Mesothelial cell of epicardium (in vitro differentiated cells): ENCODE data around the gene TBL1Y. TPM values are rescaled to one million over a fixed set of nuclear protein-coding genes. Genes with fewer than 3 reads are reported as not detected.

ENCODE experiments used
- DNase-seq, 2 experiments: peaks; one replicate each; pipeline ENCODE4 v3.0.0; 2021; ENCODE audit warnings: low spot score in 2 of 2; ENCODE audit not compliant: unreplicated experiment in 2 of 2
- H3K27ac Mint-ChIP-seq: 2 replicates; pipeline ENCODE4 v1.8.0; 2021; ENCODE audit warnings: mixed read lengths
- H3K27me3 Mint-ChIP-seq: 2 replicates; pipeline ENCODE4 v1.8.0; 2021; ENCODE audit warnings: low read depth, mixed read lengths
- H3K36me3 Mint-ChIP-seq: 2 replicates; pipeline ENCODE4 v1.8.0; 2021; ENCODE audit warnings: mixed read lengths
- H3K4me1 Mint-ChIP-seq: 2 replicates; pipeline ENCODE4 v1.8.0; 2021; ENCODE audit warnings: mixed read lengths
- H3K4me3 Mint-ChIP-seq: 2 replicates; pipeline ENCODE4 v1.8.0; 2021; ENCODE audit warnings: mild to moderate bottlenecking, moderate library complexity, mixed read lengths
- H3K9me3 Mint-ChIP-seq: 2 replicates; pipeline ENCODE4 v1.8.0; 2021; ENCODE audit warnings: mixed read lengths
- CTCF ChIP-seq: fragments of 200-600 bp; sonication (generic); IDR thresholded peaks from one replicate; pipeline ENCODE4 v1.5.0; 2021; ENCODE audit warnings: antibody characterized with exemption; ENCODE audit not compliant: unreplicated experiment
- total RNA-seq: library from RNA; stranded (reverse); gene quantifications from 3 replicates; pipeline ENCODE4 v1.2.1, GENCODE V29; 2021

The TBL1Y gene
- total RNA-seq, 1 donor from 2014 or later, result not detected

GRCh38 chrY:6977783-6978182, 67.3 kb downstream of the TBL1Y start:
- no peaks in the 10 kb centered on the region for H3K27me3 Mint-ChIP-seq
- H3K4me3 Mint-ChIP-seq, result no peak overlapping the region
- no peak for DNase-seq
- no peak for TF ChIP-seq CTCF
- H3K9me3 Mint-ChIP-seq, result no peaks in the 10 kb centered on the region
- H3K4me1 Mint-ChIP-seq, result no peaks in the 10 kb centered on the region
- no peaks in the 10 kb centered on the region for H3K36me3 Mint-ChIP-seq
- no peak overlapping the region for H3K27ac Mint-ChIP-seq

GRCh38 chrY:6983221-6983620, 72.7 kb downstream of the TBL1Y start:
- no peak overlapping the region for H3K4me3 Mint-ChIP-seq
- TF ChIP-seq CTCF, result no peak

GRCh38 chrY:6987811-6988210, 77.3 kb downstream of the TBL1Y start:
- no peaks in the 10 kb centered on the region for H3K9me3 Mint-ChIP-seq
- no peak overlapping the region for H3K27ac Mint-ChIP-seq
- no peak overlapping the region for H3K4me3 Mint-ChIP-seq
- DNase-seq, result no peak
- no peaks in the 10 kb centered on the region for H3K4me1 Mint-ChIP-seq
- TF ChIP-seq CTCF, result no peak
- no peaks in the 10 kb centered on the region for H3K36me3 Mint-ChIP-seq
- H3K27me3 Mint-ChIP-seq, result no peaks in the 10 kb centered on the region

More at GRCh38 chrY:6983221-6983620, 72.7 kb downstream of the TBL1Y start:
- DNase-seq, result no peak
- Mint-ChIP-seq H3K4me1 (no peaks in the 10 kb centered on the region), H3K27ac (no peak overlapping the region), H3K9me3 (no peaks in the 10 kb centered on the region), H3K36me3 (no peaks in the 10 kb centered on the region), H3K27me3 (no peaks in the 10 kb centered on the region)

GRCh38 chrY:6989886-6990620, 79.6 kb downstream of the TBL1Y start:
- H3K4me1 Mint-ChIP-seq, result no peaks in the 10 kb centered on the region
- no peak overlapping the region for H3K27ac Mint-ChIP-seq
- TF ChIP-seq CTCF, result no peak
- no peaks in the 10 kb centered on the region for H3K27me3 Mint-ChIP-seq
- H3K9me3 Mint-ChIP-seq, result no peaks in the 10 kb centered on the region
- H3K4me3 Mint-ChIP-seq, result no peak overlapping the region
- H3K36me3 Mint-ChIP-seq, result no peaks in the 10 kb centered on the region
- DNase-seq, result no peak

GRCh38 chrY:6992041-6992440, 81.5 kb downstream of the TBL1Y start:
- H3K27me3 Mint-ChIP-seq, result no peaks in the 10 kb centered on the region
- H3K36me3 Mint-ChIP-seq, result no peaks in the 10 kb centered on the region
- no peak for DNase-seq
- no peak for TF ChIP-seq CTCF
- H3K9me3 Mint-ChIP-seq, result no peaks in the 10 kb centered on the region
- H3K4me3 Mint-ChIP-seq, result no peak overlapping the region
- H3K27ac Mint-ChIP-seq, result no peak overlapping the region
- no peaks in the 10 kb centered on the region for H3K4me1 Mint-ChIP-seq
